IMR-90 (cell line): ENCODE measurements around the gene NUTM1. TPM values are rescaled to one million over a fixed set of nuclear protein-coding genes. Genes with fewer than 3 reads are reported as not detected.

ENCODE experiments used
- ATAC-seq: fragments of 200-7000 bp; cut with Tn5 transposase; 2 replicates; pipeline ENCODE4 v1.9.1; 2020; ENCODE audit warnings: low read depth, mild to moderate bottlenecking, moderate library complexity
- BruUV-seq: library from RNA; stranded (reverse); fragments of 400-500 nt; replicated peaks from 2 replicates; lab custom pipeline; 2021; lab: Mats Ljungman, UMichigan
- CTCF ChIA-PET: fragments of 300-600 bp; formaldehyde crosslinking; extraction: SDS; loops from one replicate; lab custom pipeline; 2021; ENCODE audit warnings: antibody characterized with exemption; lab: Yijun Ruan, JAX
- POLR2A ChIA-PET: fragments of 300-600 bp; sonication (Branson Sonifier 250); formaldehyde crosslinking; loops from one replicate; lab custom pipeline; 2022; ENCODE audit warnings: antibody characterized with exemption; ENCODE audit not compliant: unreplicated experiment; lab: Charles Lee
- DNase-seq: peaks from one replicate; pipeline ENCODE4 v3.0.0; 2013
- H2AFZ ChIP-seq: replicated peaks from 2 replicates; pipeline ENCODE3; 2013; ENCODE audit warnings: low read length, mild to moderate bottlenecking; ENCODE audit not compliant: poor library complexity
- H2AK5ac ChIP-seq: 2 replicates; pipeline ENCODE4 v1.6.1; 2013; ENCODE audit warnings: low read depth, low read length, inconsistent platforms
- H2AK9ac ChIP-seq: replicated peaks from 2 replicates; pipeline ENCODE3; 2013; ENCODE audit warnings: mild to moderate bottlenecking, low read depth, low read length, moderate library complexity; ENCODE audit not compliant: poor library complexity
- H2BK120ac ChIP-seq: 2 replicates; pipeline ENCODE4 v1.6.1; 2013; ENCODE audit warnings: low read depth, low read length, inconsistent platforms
- H2BK15ac ChIP-seq: 3 replicates; pipeline ENCODE4 v1.6.1; 2013; ENCODE audit warnings: low read depth, low read length, inconsistent platforms
- H2BK20ac ChIP-seq: 2 replicates; pipeline ENCODE4 v1.6.1; 2013; ENCODE audit warnings: low read depth, mild to moderate bottlenecking, inconsistent platforms, low read length, moderate library complexity
- H2BK5ac ChIP-seq: 2 replicates; pipeline ENCODE4 v1.6.1; 2013; ENCODE audit warnings: mild to moderate bottlenecking, low read depth, low read length, inconsistent platforms; ENCODE audit not compliant: poor library complexity, severe bottlenecking
- H3K14ac ChIP-seq: replicated peaks from 2 replicates; pipeline ENCODE4 v1.6.1; 2013; ENCODE audit warnings: low read depth, low read length, inconsistent platforms
- H3K18ac ChIP-seq: 2 replicates; pipeline ENCODE4 v1.6.1; 2013; ENCODE audit warnings: low read depth, low read length, control low read depth
- H3K23ac ChIP-seq: 2 replicates; pipeline ENCODE4 v1.6.1; 2013; ENCODE audit warnings: low read depth, low read length, inconsistent platforms
- H3K27ac ChIP-seq: 2 replicates; pipeline ENCODE4 v1.5.1; 2013; ENCODE audit warnings: mild to moderate bottlenecking, control low read depth, low read length; ENCODE audit not compliant: insufficient read depth
- H3K27me3 ChIP-seq: 2 replicates; pipeline ENCODE4 v1.6.1; 2013; ENCODE audit warnings: low read length; ENCODE audit not compliant: control insufficient read depth, insufficient read depth
- H3K36me3 ChIP-seq: 2 replicates; pipeline ENCODE4 v1.6.1; 2013; ENCODE audit warnings: low read length, mixed read lengths; ENCODE audit not compliant: control insufficient read depth, insufficient read depth
- H3K4ac ChIP-seq: 2 replicates; pipeline ENCODE4 v1.6.1; 2013; ENCODE audit warnings: low read depth, low read length, inconsistent platforms
- H3K4me1 ChIP-seq: 2 replicates; pipeline ENCODE4 v1.6.1; 2013; ENCODE audit warnings: low read length, mixed read lengths; ENCODE audit not compliant: control insufficient read depth, insufficient read depth
- H3K4me2 ChIP-seq: 2 replicates; pipeline ENCODE4 v1.6.1; 2013; ENCODE audit warnings: low read depth, mild to moderate bottlenecking, control low read depth, low read length, moderate library complexity
- H3K4me3 ChIP-seq: 2 replicates; pipeline ENCODE4 v1.5.1; 2013; ENCODE audit warnings: low read depth, mild to moderate bottlenecking, control low read depth, low read length, moderate library complexity; ENCODE audit not compliant: insufficient read depth
- H3K56ac ChIP-seq: 2 replicates; pipeline ENCODE4 v1.6.1; 2013; ENCODE audit warnings: low read length, inconsistent platforms; ENCODE audit not compliant: insufficient read depth; ENCODE audit errors: extremely low read depth
- H3K79me1 ChIP-seq, 2 experiments: 2 replicates each; pipeline ENCODE4 v1.6.1; 2013; ENCODE audit warnings: low read length in 2 of 2, inconsistent platforms in 1 of 2, low read depth in 1 of 2
- H3K9ac ChIP-seq: 2 replicates; pipeline ENCODE4 v1.6.1; 2013; ENCODE audit warnings: low read depth, low read length, control low read depth
- H3K9me1 ChIP-seq: 2 replicates; pipeline ENCODE4 v1.6.1; 2013; ENCODE audit warnings: low read length, inconsistent platforms; ENCODE audit not compliant: insufficient read depth
- H3K9me3 ChIP-seq: 2 replicates; pipeline ENCODE4 v1.6.1; 2013; ENCODE audit warnings: low read length; ENCODE audit not compliant: control insufficient read depth, insufficient read depth
- H4K20me1 ChIP-seq: 2 replicates; pipeline ENCODE4 v1.6.1; 2013; ENCODE audit warnings: low read length, inconsistent platforms; ENCODE audit not compliant: insufficient read depth
- H4K5ac ChIP-seq: 2 replicates; pipeline ENCODE4 v1.6.1; 2013; ENCODE audit warnings: mild to moderate bottlenecking, low read depth, low read length, control low read depth
- H4K8ac ChIP-seq, 2 experiments: 2 replicates each; pipeline ENCODE4 v1.6.1; 2013; ENCODE audit warnings: low read depth in 2 of 2, low read length in 2 of 2, control low read depth in 1 of 2, inconsistent platforms in 1 of 2
- H4K91ac ChIP-seq: 2 replicates; pipeline ENCODE4 v1.6.1; 2013; ENCODE audit warnings: low read depth, low read length, inconsistent platforms; ENCODE audit not compliant: insufficient read depth
- BHLHE40 ChIP-seq: fragments of 150-350 bp; IDR thresholded peaks from 2 replicates; pipeline ENCODE4 v1.6.1; 2016; ENCODE audit warnings: mild to moderate bottlenecking, low read depth, low read length
- CEBPB ChIP-seq: IDR thresholded peaks from 2 replicates; pipeline ENCODE4 v1.6.1; 2012; ENCODE audit warnings: low read depth, low read length, improper control_type of control experiment
- CHD1 ChIP-seq: IDR thresholded peaks from 2 replicates; pipeline ENCODE4 v1.6.1; 2012; ENCODE audit warnings: low read depth, low read length, improper control_type of control experiment
- FOS ChIP-seq: fragments of 150-350 bp; IDR thresholded peaks from 2 replicates; pipeline ENCODE4 v1.6.1; 2016; ENCODE audit warnings: low read depth, low read length
- MAFK ChIP-seq: IDR thresholded peaks from 2 replicates; pipeline ENCODE4 v1.6.1; 2012; ENCODE audit warnings: low read depth, low read length, improper control_type of control experiment
- MAZ ChIP-seq: IDR thresholded peaks from 2 replicates; pipeline ENCODE4 v1.6.1; 2012; ENCODE audit warnings: low read depth, mild to moderate bottlenecking, low read length, improper control_type of control experiment, moderate library complexity, borderline replicate concordance
- MXI1 ChIP-seq: IDR thresholded peaks from 2 replicates; pipeline ENCODE4 v1.6.1; 2012; ENCODE audit warnings: low read depth, mild to moderate bottlenecking, low read length, moderate library complexity, borderline replicate concordance
- NFE2L2 ChIP-seq: fragments of 150-350 bp; IDR thresholded peaks from 2 replicates; pipeline ENCODE4 v1.6.1; 2016; ENCODE audit warnings: low read depth, mild to moderate bottlenecking, low read length
- POLR2A ChIP-seq: IDR thresholded peaks from 2 replicates; pipeline ENCODE4 v1.6.1; 2012; ENCODE audit warnings: mild to moderate bottlenecking, low read depth, low read length
- RAD21 ChIP-seq: IDR thresholded peaks from 2 replicates; pipeline ENCODE4 v1.6.1; 2012; ENCODE audit warnings: low read length, improper control_type of control experiment
- RFX5 ChIP-seq: IDR thresholded peaks from 2 replicates; pipeline ENCODE4 v1.8.0; 2012; ENCODE audit warnings: low read depth, mild to moderate bottlenecking, low read length, moderate library complexity
- SMC3 ChIP-seq: fragments of 150-350 bp; IDR thresholded peaks from 2 replicates; pipeline ENCODE4 v1.6.1; 2016; ENCODE audit warnings: low read depth, mild to moderate bottlenecking, antibody characterized with exemption, low read length, moderate library complexity
- WGBS, 2 experiments: methylation state at CpG; one replicate each; pipeline versions ENCODE4 v1.1.5 to v1.1.7; 2013; ENCODE audit warnings: missing lambda C conversion rate in 2 of 2; ENCODE audit not compliant: insufficient read length in 1 of 2; ENCODE audit errors: extremely low coverage in 2 of 2; 5-methylcytosine and 5-hydroxymethylcytosine counted together
- dilution Hi-C: fragments of 300-500 bp; cut with HindIII; formaldehyde crosslinking; loops from one replicate; pipeline ENCODE4 v1.14.3; 2018; ENCODE audit warnings: low sequenced_read_pairs; ENCODE audit not compliant: unreplicated experiment
- in situ Hi-C: fragments of 300-500 bp; cut with MboI; formaldehyde crosslinking; loops from 3 replicates; pipeline ENCODE4 v1.14.3; 2019; ENCODE audit warnings: low sequenced_read_pairs, inconsistent platforms, mixed read lengths
- intact Hi-C: fragments of 100-400 bp; cut with micrococcal nuclease; formaldehyde crosslinking; loops from 2 replicates; pipeline ENCODE4 v1.10.0; 2022
- polyA plus RNA-seq, 3 experiments: library from polyadenylated mRNA; depleted of rRNA; stranded (reverse); fragments of >200 nt; gene quantifications; 2 replicates each; pipeline ENCODE4 v1.2.3, GENCODE V29; 2012; ENCODE audit warnings: low replicate concordance in 1 of 3
- total RNA-seq: library from RNA; depleted of rRNA; stranded (reverse); fragments of >200 nt; gene quantifications from 2 replicates; pipeline ENCODE4 v1.2.3, GENCODE V29; 2012
- TF ChIP-seq, protein P1 (sequence below): fragments of 150-350 bp; IDR thresholded peaks from 2 replicates; pipeline ENCODE4 v1.6.1; 2016; ENCODE audit warnings: low read depth, mild to moderate bottlenecking, low read length, moderate library complexity, borderline replicate concordance
- TF ChIP-seq, protein P2 (sequence below): fragments of 150-350 bp; IDR thresholded peaks from 2 replicates; pipeline ENCODE4 v1.6.1; 2017; ENCODE audit warnings: mild to moderate bottlenecking, antibody characterized with exemption, low read length, low read depth
- TF ChIP-seq, protein P3 (sequence below): conservative IDR thresholded peaks from 2 replicates; pipeline ENCODE4 v1.5.1; 2012; ENCODE audit warnings: mild to moderate bottlenecking, low read depth, low read length, improper control_type of control experiment

Gene NUTM1
- total and polyA plus RNA-seq, 2 of the 4 experiments (the other 2 are of a cell fraction), result not detected

DNA sequence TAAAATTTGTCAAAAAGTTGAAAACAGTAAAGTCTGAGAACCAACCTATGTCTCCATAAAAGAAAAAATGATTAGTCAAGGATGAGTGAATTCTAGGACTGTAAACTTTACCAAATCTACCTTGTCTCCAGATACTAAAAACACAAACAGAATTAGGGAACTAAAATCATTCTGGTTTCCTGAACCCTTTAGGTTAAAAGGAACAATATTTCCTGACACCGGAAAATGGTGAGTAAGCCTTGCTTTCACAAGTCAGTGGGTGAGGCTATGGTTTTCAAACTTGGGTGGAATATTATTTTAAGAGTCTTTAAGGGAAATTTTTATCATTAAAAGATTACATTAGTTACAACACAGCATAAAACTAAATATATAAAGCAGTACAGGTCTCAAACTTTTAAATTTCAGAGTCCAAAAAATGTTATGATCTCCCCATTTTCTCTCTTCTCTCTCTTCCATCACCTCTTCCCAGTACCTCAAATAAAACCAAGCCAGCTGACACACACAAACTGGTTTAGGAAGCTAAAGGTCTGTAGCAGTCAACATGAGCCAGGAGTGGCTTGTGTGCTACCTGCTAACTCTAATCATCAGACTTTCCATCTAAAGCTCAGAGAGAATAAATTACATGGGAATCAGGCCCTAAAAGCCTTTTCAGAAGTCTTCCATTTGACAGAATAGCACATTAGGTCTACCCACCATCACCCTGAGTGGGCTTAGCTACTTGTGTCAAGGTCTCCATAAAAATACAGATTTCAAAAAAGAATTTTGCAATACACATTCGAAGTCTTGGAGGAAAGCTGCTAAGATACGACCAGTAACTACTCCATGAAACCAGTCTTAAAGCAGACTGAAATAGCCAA lies 7.7 kb upstream of the NUTM1 start:
- peaks cover 7% of the 10 kb centered on the region for H3K4me1 ChIP-seq
- H4K91ac ChIP-seq, result no peak overlapping the region
- H2AK9ac ChIP-seq, result no peak overlapping the region
- H3K56ac ChIP-seq, result no peak overlapping the region; the same call in 1 of the 2 replicates
- H4K5ac ChIP-seq, result no peak overlapping the region
- no peak overlapping the region for H3K4me3 ChIP-seq
- H3K79me1 ChIP-seq, result peaks cover 6 to 21% of the 10 kb centered on the region in 2 experiments
- POLR2A ChIA-PET, result no interaction called here
- no peak overlapping the region for H3K23ac ChIP-seq
- WGBS, 2 experiments, result 100% methylated on average over 1 of the region's 3 CpGs; no CpG with 5 or more reads in 1 of the 2 experiments
- no peak overlapping the region for H3K27ac ChIP-seq
- intact Hi-C loops, result no loop called here
- DNase-seq (no peak), ATAC-seq (no peak)
- BruUV-seq, result no TSS peak
- H4K20me1 ChIP-seq, result no peaks in the 10 kb centered on the region
- H2BK5ac ChIP-seq, result no peak overlapping the region
- H2BK15ac ChIP-seq, result no peak overlapping the region
- H3K9me3 ChIP-seq, result no peaks in the 10 kb centered on the region
- dilution Hi-C loops, result no loop called here
- H3K4me2 ChIP-seq, result peak overlapping the region; percentile 36
- no peak overlapping the region; the same call in 1 of the 2 replicates for H3K14ac ChIP-seq
- H2AK5ac ChIP-seq, result no peak overlapping the region
- H3K36me3 ChIP-seq, result peaks cover 3% of the 10 kb centered on the region
- no peak overlapping the region for H2AFZ ChIP-seq
- H2BK20ac ChIP-seq, result no peak overlapping the region
- no peak overlapping the region for H3K9ac ChIP-seq
- in situ Hi-C loops, result no loop called here
- H3K9me1 ChIP-seq, result no peaks in the 10 kb centered on the region
- no peak overlapping the region; the same call in 1 of the 2 replicates for H3K4ac ChIP-seq
- H4K8ac ChIP-seq, result no peak overlapping the region
- no peak overlapping the region for H2BK120ac ChIP-seq
- no peaks in the 10 kb centered on the region for H3K27me3 ChIP-seq
- no peak overlapping the region for H3K18ac ChIP-seq
- CTCF ChIA-PET, result interaction anchor here (1.0 kb wide), 1 partner anchor 23 kb away, joined by 3 read pairs; no protein-coding TSS in a partner anchor
- no peak for TF ChIP-seq SMC3
- TF ChIP-seq MAZ, result no peak
- no peak for TF ChIP-seq CHD1
- TF ChIP-seq MAFK, result no peak
- TF ChIP-seq NFE2L2, result no peak
- TF ChIP-seq BHLHE40, result no peak
- no peak for TF ChIP-seq MXI1
- TF ChIP-seq FOS, result no peak
- TF ChIP-seq RAD21, result no peak
- TF ChIP-seq POLR2A, result no peak
- TF ChIP-seq, protein P1, sequence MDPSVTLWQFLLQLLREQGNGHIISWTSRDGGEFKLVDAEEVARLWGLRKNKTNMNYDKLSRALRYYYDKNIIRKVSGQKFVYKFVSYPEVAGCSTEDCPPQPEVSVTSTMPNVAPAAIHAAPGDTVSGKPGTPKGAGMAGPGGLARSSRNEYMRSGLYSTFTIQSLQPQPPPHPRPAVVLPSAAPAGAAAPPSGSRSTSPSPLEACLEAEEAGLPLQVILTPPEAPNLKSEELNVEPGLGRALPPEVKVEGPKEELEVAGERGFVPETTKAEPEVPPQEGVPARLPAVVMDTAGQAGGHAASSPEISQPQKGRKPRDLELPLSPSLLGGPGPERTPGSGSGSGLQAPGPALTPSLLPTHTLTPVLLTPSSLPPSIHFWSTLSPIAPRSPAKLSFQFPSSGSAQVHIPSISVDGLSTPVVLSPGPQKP, result no peak
- TF ChIP-seq, protein P2, sequence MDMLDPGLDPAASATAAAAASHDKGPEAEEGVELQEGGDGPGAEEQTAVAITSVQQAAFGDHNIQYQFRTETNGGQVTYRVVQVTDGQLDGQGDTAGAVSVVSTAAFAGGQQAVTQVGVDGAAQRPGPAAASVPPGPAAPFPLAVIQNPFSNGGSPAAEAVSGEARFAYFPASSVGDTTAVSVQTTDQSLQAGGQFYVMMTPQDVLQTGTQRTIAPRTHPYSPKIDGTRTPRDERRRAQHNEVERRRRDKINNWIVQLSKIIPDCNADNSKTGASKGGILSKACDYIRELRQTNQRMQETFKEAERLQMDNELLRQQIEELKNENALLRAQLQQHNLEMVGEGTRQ, result no peak
- TF ChIP-seq, protein P3, sequence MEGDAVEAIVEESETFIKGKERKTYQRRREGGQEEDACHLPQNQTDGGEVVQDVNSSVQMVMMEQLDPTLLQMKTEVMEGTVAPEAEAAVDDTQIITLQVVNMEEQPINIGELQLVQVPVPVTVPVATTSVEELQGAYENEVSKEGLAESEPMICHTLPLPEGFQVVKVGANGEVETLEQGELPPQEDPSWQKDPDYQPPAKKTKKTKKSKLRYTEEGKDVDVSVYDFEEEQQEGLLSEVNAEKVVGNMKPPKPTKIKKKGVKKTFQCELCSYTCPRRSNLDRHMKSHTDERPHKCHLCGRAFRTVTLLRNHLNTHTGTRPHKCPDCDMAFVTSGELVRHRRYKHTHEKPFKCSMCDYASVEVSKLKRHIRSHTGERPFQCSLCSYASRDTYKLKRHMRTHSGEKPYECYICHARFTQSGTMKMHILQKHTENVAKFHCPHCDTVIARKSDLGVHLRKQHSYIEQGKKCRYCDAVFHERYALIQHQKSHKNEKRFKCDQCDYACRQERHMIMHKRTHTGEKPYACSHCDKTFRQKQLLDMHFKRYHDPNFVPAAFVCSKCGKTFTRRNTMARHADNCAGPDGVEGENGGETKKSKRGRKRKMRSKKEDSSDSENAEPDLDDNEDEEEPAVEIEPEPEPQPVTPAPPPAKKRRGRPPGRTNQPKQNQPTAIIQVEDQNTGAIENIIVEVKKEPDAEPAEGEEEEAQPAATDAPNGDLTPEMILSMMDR, result no peak
- TF ChIP-seq RFX5, result no peak
- TF ChIP-seq CEBPB, result no peak
